Activated CD8-positive, alpha-beta memory T cell treated with anti-CD3 and anti-CD28 coated beads, Interleukin-2, amount 50 U/mL, for 1 hour (primary cell): ENCODE measurements around the gene NPAS2.

Experiments used
- DNase-seq: peaks from one replicate; pipeline ENCODE4 v3.0.0-alpha.2; 2020; ENCODE audit errors: extremely low read depth

NPAS2 gene

DNA sequence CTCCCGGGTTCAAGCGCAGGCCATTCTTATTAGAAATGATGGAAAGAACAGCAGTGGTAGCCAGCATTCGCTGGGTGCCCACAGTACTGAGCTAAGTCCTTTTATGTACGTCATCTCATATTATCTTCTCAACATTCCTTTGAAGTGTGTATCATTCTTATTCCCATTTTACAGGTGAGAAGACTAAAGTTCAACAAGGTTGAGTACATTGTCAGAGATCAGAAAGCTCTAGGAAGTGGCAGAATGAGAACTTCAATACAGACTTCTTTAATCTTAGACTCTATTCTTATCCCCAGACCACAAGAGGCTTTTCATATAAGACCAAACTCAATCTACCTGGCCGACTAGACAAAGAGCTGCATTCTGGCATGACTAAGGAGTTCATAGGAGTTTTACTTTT, 86.7 kb downstream of the NPAS2 start:
- DNase-seq = no peak

DNA sequence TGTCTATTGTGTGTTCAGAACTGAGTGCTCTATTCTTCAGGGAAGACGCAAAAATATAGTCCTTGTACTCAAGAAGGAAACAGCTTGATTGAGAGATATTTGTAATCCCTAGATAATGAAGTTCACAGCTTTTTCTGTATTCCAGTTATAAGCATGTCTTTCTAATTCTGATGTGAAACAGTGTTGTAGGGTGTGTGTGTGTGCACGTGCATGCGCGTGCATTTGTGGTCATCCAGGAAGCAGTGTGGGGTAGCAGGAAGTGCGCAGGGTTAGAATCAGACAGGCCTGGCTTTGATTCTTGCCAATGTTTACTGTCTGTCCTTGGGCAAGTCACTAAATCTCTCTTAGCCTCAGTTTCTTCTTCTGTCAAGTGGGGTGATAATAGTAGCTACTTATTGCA, 87.9 kb downstream of the NPAS2 start:
- no peak for DNase-seq

- no peak for DNase-seq
Measured at GRCh38 chr2:100909534-100910081, 89.7 kb downstream of the NPAS2 start.

- DNase-seq = no peak
Measured at GRCh38 chr2:100910111-100910510, 90.2 kb downstream of the NPAS2 start.

GRCh38 chr2:100919316-100919715, 99.4 kb downstream of the NPAS2 start:
- DNase-seq = no peak

DNA sequence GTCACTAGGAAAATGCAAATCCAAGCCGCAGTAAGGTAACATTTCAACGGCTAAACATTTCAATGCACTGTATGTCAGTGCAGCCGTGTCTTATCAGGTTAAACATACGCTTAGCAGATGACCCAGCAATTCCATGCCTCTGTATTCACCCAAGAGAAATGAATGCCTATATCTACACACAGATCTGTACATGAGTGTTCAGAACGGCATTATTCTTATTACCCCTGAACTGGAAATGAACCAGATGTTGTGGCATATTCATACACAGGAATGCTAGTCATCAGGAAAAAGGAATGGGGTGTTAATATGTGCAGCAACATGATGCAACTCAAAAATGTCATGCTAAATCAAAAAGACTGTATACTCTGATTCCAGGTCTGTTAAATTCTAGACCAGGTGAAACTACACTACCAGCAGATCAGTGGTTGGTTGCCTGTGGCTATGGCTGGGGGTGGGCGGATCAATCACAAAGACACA, 101.8 kb downstream of the NPAS2 start:
- no peak for DNase-seq

- no peak for DNase-seq
Measured at GRCh38 chr2:100923461-100924060, 103.6 kb downstream of the NPAS2 start.

- DNase-seq = no peak
Measured at GRCh38 chr2:100924122-100924519, 104.2 kb downstream of the NPAS2 start.

DNA sequence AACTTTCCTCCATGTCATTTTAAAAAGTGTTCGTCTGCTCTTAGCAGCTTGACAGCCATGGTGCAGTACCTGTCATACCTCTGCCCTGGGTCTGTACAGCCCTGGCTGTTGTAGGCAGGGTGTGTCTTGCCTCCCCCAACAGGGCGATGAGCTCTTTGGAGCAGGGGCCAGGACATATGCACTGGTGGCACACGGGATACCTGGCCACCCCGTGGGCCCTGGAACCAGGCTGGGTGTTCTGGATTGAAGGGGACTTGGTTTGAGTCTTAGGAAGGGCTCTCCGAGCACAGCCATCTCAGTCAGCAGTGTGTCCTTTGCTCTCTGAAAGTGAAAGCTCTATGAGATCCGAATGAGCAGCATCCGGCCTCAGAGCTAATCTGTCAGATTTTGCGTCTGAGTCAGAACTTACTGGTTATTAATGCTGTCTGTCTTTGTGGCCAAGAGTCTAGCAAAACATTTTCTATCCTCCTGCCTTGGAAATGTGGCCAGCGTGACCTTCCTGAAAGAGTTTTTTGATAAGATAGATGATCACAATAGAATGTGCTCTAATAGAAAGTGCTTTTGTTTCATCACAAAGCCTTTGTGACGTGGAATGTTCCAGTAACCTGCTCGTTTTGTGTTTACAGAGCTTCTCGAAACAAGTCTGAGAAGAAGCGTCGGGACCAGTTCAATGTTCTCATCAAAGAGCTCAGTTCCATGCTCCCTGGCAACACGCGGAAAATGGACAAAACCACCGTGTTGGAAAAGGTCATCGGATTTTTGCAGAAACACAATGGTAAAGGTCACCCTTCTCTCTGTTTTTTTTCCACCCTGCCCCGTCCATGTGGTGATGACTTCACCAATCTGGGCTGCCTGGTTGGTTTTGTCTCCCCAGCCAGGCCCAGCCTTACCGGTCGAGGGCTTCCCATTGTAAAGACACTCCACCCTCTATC, 104.8 kb downstream of the NPAS2 start:
- no peak for DNase-seq

- DNase-seq = no peak
Measured at GRCh38 chr2:100928235-100928634, 108.3 kb downstream of the NPAS2 start.

- no peak for DNase-seq
Measured at GRCh38 chr2:100929147-100929546, 109.2 kb downstream of the NPAS2 start.

- no peak for DNase-seq
Measured at GRCh38 chr2:100934504-100935371, 114.8 kb downstream of the NPAS2 start.

DNA sequence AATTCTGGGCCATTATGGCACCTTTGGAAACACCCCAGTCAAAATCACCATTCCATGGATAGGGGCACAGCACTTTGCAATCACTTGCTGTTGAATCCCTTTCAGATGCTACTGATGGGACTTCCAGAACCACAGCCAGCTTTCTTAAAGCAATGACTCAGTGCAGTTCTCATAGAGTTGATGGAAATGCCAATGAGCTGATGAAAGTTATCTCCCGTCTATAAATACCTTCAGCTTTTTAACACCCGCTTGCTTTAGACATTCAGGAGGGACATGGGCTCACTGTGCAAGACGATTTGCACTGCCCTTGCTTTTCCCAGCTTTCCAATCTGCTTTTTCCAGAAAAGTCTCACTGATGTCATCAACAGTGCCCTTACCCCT, 115.4 kb downstream of the NPAS2 start:
- DNase-seq = no peak

DNA sequence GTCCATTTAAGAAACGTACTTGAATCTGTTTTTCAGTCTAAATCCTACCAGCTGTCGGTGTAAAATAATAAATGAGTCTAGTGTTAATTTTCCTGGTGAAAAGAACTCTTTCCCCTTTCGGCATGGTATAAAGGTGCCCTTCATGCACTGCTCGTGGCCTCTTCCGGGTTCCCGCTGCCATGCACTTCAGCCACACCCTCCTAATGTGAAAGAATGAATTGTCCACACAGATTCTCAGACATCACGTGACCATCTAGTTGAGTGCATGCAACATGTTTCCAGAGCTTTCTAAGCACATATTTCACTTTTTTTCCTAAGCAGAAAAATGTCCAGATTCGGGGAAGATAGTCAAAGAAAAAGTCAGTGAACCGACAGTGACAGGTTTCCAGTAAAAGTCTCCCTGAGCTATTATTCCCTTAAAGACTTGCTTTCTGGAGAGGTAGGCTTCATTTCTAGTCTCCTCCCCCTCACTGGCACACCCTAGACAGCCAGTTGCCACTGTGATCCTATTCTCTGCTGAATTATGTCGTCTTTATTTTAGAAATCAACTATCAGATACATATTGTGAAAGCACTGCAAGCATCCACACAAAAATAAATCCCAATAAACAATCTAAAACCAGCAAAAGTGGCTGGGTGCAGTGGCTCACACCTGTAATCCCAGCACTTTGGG, 116.3 kb downstream of the NPAS2 start:
- no peak for DNase-seq

- no peak for DNase-seq
Measured at GRCh38 chr2:100936972-100937542, 117.1 kb downstream of the NPAS2 start.

- no peak for DNase-seq
Measured at GRCh38 chr2:100938031-100939026, 118.4 kb downstream of the NPAS2 start.

GRCh38 chr2:100939445-100939844, 119.5 kb downstream of the NPAS2 start:
- no peak for DNase-seq

- DNase-seq = no peak
Measured at GRCh38 chr2:100940240-100940639, 120.3 kb downstream of the NPAS2 start.

DNA sequence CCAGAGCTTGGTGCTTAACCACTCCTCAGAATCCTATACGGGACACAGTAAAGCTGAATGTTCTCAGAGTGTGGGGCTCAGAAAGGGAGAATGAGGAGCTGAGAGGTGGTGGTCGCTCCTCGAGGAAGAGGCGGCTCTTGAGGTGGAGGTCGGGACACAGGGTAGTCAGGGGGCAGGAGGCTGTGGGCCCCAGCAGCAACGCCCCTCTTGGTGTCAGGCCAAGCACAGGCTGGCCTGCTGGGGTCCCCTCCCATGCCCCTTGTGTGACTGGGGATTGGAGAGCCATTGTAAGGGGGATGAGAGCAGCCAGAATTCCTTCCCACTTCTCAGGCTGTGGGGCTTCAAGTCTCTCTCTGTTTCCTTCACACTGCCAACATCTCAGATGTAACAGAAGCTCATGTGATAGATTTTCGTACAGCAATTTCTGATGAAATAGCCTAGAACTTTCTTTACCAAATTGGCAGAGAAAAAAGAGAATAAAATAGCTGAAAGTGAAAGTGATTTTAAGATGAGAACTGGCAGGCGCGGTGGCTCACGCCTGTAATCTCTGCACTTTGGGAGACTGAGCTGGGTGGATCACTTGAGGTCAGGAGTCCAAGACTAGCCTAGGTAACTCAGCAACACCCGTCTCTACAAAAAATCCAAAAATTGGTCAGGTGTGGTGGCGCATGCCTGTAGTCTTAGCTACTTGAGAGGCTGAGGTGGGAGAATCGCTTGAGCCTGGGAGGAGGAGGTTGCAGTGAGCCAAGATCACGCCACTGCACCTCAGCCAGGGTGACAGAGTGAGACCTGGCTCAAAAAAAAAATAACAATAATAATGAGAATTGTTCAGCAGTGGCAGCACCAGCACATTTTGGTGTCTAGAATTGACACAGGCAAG, 121.1 kb downstream of the NPAS2 start:
- no peak for DNase-seq
